ENCODE data around the gene CXCR2. TPM values are rescaled to one million over a fixed set of nuclear protein-coding genes. Genes with fewer than 3 reads are reported as not detected.

The CXCR2 gene
- total and polyA plus RNA-seq, 2 experiments from 2014 or later: 0.52 to 1.6 TPM

- TF ChIP-seq ZNF462 (CRISPR knock-in tag; IDR thresholded peaks at IDR 0.05) (no peak), EZH2phosphoT487 (IDR thresholded peaks at IDR 0.05; ENCODE audit: unreplicated experiment) (no peak), STAT1 (IDR thresholded peaks at IDR 0.05; ENCODE audit: unreplicated experiment) (no peak), POLR2AphosphoS5 (IDR thresholded peaks at IDR 0.05; ENCODE audit: low read depth) (no peak), EZH2 (IDR thresholded peaks at IDR 0.05; ENCODE audit: low read depth, unreplicated experiment) (no peak), ETS1 (IDR thresholded peaks at IDR 0.05) (no peak), REST (IDR thresholded peaks at IDR 0.05; ENCODE audit: unreplicated experiment) (no peak), ZNF114 (CRISPR knock-in tag; IDR thresholded peaks at IDR 0.05) (no peak), JUNB (IDR thresholded peaks at IDR 0.05; ENCODE audit: unreplicated experiment) (no peak)
These were observed 47.0 kb downstream of the CXCR2 start (continued) for GRCh38 chr2:218172845-218173244.

Measured in GM23338 (cell line).